ENCODE measurements around the gene MYL4.
"Not testable (repeated sequence)": the region's sequence is repeated elsewhere in the genome, so short reads cannot be mapped to it uniquely, and the experiment has no call there.

The MYL4 gene

GRCh38 chr17:47222047-47222446, 12.9 kb downstream of the MYL4 start:
- no peak for DNase-seq

- no peak for DNase-seq
Observed at GRCh38 chr17:47223007-47223406, 13.9 kb downstream of the MYL4 start.

- DNase-seq, result no peak
Observed at GRCh38 chr17:47223460-47223859, 14.3 kb downstream of the MYL4 start.

GRCh38 chr17:47224077-47224476, 14.9 kb downstream of the MYL4 start:
- DNase-seq, result not testable (repeated sequence)

GRCh38 chr17:47224966-47225365, 15.8 kb downstream of the MYL4 start:
- DNase-seq, result no peak

GRCh38 chr17:47225436-47225858, 16.3 kb downstream of the MYL4 start:
- DNase-seq, result no peak

GRCh38 chr17:47225911-47226688, 17.0 kb downstream of the MYL4 start:
- DNase-seq, result no peak

- DNase-seq, result no peak
Observed at GRCh38 chr17:47227862-47228261, 18.7 kb downstream of the MYL4 start.

GRCh38 chr17:47229535-47230443, 20.6 kb downstream of the MYL4 start:
- DNase-seq, result peak; percentile 93

- DNase-seq, result no peak
Observed at GRCh38 chr17:47230864-47231263, 21.7 kb downstream of the MYL4 start.

GRCh38 chr17:47231334-47231733, 22.2 kb downstream of the MYL4 start:
- DNase-seq, result no peak

- no peak for DNase-seq
Observed at GRCh38 chr17:47231866-47232265, 22.7 kb downstream of the MYL4 start.

- DNase-seq, result no peak
Observed at GRCh38 chr17:47232465-47232864, 23.3 kb downstream of the MYL4 start.

- no peak for DNase-seq
Observed at GRCh38 chr17:47235506-47235905, 26.4 kb downstream of the MYL4 start.

GRCh38 chr17:47235923-47236322, 26.8 kb downstream of the MYL4 start:
- DNase-seq, result no peak

GRCh38 chr17:47237841-47238240, 28.7 kb downstream of the MYL4 start:
- DNase-seq, result no peak

GRCh38 chr17:47238321-47239010, 29.3 kb downstream of the MYL4 start:
- no peak for DNase-seq

GRCh38 chr17:47239619-47239966, 30.4 kb downstream of the MYL4 start:
- DNase-seq, result no peak

- DNase-seq, result peak; percentile 56
Observed at GRCh38 chr17:47239967-47240651, 31.0 kb downstream of the MYL4 start.

- no peak for DNase-seq
Observed at GRCh38 chr17:47240806-47241205, 31.7 kb downstream of the MYL4 start.

GRCh38 chr17:47242648-47243047, 33.5 kb downstream of the MYL4 start:
- no peak for DNase-seq

GRCh38 chr17:47243737-47244598, 34.8 kb downstream of the MYL4 start:
- no peak for DNase-seq
